HEK293 (cell line): ENCODE results near the gene SSPN.

Experiments
- CTCF ChIA-PET: fragments of 350-600 bp; formaldehyde crosslinking; extraction: SDS; loops from one replicate; lab custom pipeline; 2021; ENCODE audit warnings: antibody characterized with exemption; lab: Yijun Ruan, JAX
- POLR2A ChIA-PET: fragments of 300-600 bp; formaldehyde crosslinking; extraction: SDS; loops from one replicate; lab custom pipeline; 2020; ENCODE audit warnings: antibody characterized with exemption, inconsistent platforms; lab: Yijun Ruan, JAX
- H3K27ac ChIP-seq: fragments of 200-500 bp; sonication (Bioruptor generic); 2 replicates; pipeline ENCODE4 v1.5.1; 2014; ENCODE audit warnings: low read depth, low read length, control low read depth, inconsistent platforms; ENCODE audit errors: extremely low read depth
- H3K36me3 ChIP-seq, 2 experiments: fragments of 200-500 bp in 1 of 2; sonication (Bioruptor generic) in 1 of 2; 1 replicate in 1 of 2; 2 replicates in 1 of 2; pipeline ENCODE4 v1.5.1; 2014 to 2017; ENCODE audit warnings: inconsistent platforms in 2 of 2, low read length in 2 of 2; ENCODE audit not compliant: control insufficient read depth in 2 of 2, insufficient read depth in 1 of 2
- H3K4me1 ChIP-seq: fragments of 200-500 bp; sonication (Bioruptor generic); 2 replicates; pipeline ENCODE4 v1.5.1; 2014; ENCODE audit warnings: mild to moderate bottlenecking, low read length, inconsistent platforms; ENCODE audit not compliant: control insufficient read depth, insufficient read depth
- H3K4me3 ChIP-seq: 2 replicates; pipeline ENCODE4 v1.5.1; 2011; ENCODE audit warnings: low read depth, mild to moderate bottlenecking, control low read depth, low read length, moderate library complexity
- H3K9me3 ChIP-seq: fragments of 200-500 bp; sonication (Bioruptor generic); 2 replicates; pipeline ENCODE4 v1.5.1; 2014; ENCODE audit warnings: low read depth, low read length, inconsistent platforms; ENCODE audit not compliant: control insufficient read depth, insufficient read depth
- GLI2 ChIP-seq: fragments of 450-650 bp; formaldehyde crosslinking; IDR thresholded peaks from 2 replicates; pipeline ENCODE4; 2017; ENCODE audit warnings: missing biosample characterization, missing genetic modification characterization, low read depth, borderline replicate concordance
- GLIS1 ChIP-seq: fragments of 450-650 bp; formaldehyde crosslinking; IDR thresholded peaks from 2 replicates; pipeline ENCODE4 v1.5.1; 2016; ENCODE audit warnings: missing biosample characterization, missing genetic modification characterization
- RBAK ChIP-seq: fragments of 450-650 bp; formaldehyde crosslinking; IDR thresholded peaks from 2 replicates; pipeline ENCODE4 v1.5.1; 2016; ENCODE audit warnings: missing biosample characterization, missing genetic modification characterization
- ZBTB48 ChIP-seq: fragments of 450-650 bp; formaldehyde crosslinking; IDR thresholded peaks from 2 replicates; pipeline ENCODE4 v1.5.1; 2016; ENCODE audit warnings: missing biosample characterization, missing genetic modification characterization
- ZNF146 ChIP-seq: fragments of 450-650 bp; formaldehyde crosslinking; IDR thresholded peaks from 2 replicates; pipeline ENCODE4 v1.5.1; 2016; ENCODE audit warnings: missing biosample characterization, missing genetic modification characterization
- ZNF214 ChIP-seq: fragments of 450-650 bp; formaldehyde crosslinking; IDR thresholded peaks from 2 replicates; pipeline ENCODE4 v1.5.1; 2017; ENCODE audit warnings: missing biosample characterization, mild to moderate bottlenecking, missing genetic modification characterization, borderline replicate concordance
- ZNF280C ChIP-seq: fragments of 450-650 bp; formaldehyde crosslinking; IDR thresholded peaks from 2 replicates; pipeline ENCODE4 v1.5.1; 2016; ENCODE audit warnings: missing biosample characterization, missing genetic modification characterization
- ZNF311 ChIP-seq: fragments of 450-650 bp; formaldehyde crosslinking; IDR thresholded peaks from 2 replicates; pipeline ENCODE4 v1.5.1; 2017; ENCODE audit warnings: missing biosample characterization, missing genetic modification characterization, borderline replicate concordance
- ZNF514 ChIP-seq: fragments of 450-650 bp; formaldehyde crosslinking; IDR thresholded peaks from 2 replicates; pipeline ENCODE4 v1.5.1; 2016; ENCODE audit warnings: missing biosample characterization, missing genetic modification characterization
- ZNF530 ChIP-seq: fragments of 450-650 bp; formaldehyde crosslinking; IDR thresholded peaks from 2 replicates; pipeline ENCODE4 v1.5.1; 2016; ENCODE audit warnings: low read depth, missing biosample characterization, missing genetic modification characterization
- ZSCAN30 ChIP-seq: fragments of 450-650 bp; IDR thresholded peaks from 2 replicates; pipeline ENCODE4 v1.5.1; 2018; ENCODE audit warnings: missing biosample characterization, mild to moderate bottlenecking, missing genetic modification characterization, moderate library complexity
- ZSCAN4 ChIP-seq: fragments of 450-650 bp; formaldehyde crosslinking; IDR thresholded peaks from 2 replicates; pipeline ENCODE4 v1.5.1; 2017; ENCODE audit warnings: missing biosample characterization, missing genetic modification characterization
- ZXDB ChIP-seq: fragments of 450-650 bp; formaldehyde crosslinking; IDR thresholded peaks from 2 replicates; pipeline ENCODE4 v1.5.1; 2016; ENCODE audit warnings: missing biosample characterization, missing genetic modification characterization
- TF ChIP-seq, protein P1 (sequence below): fragments of 450-650 bp; formaldehyde crosslinking; IDR thresholded peaks from 2 replicates; pipeline ENCODE4 v1.5.1; 2016; ENCODE audit warnings: missing biosample characterization, missing genetic modification characterization, borderline replicate concordance
- TF ChIP-seq, protein P2 (sequence below): fragments of 450-650 bp; formaldehyde crosslinking; IDR thresholded peaks from 2 replicates; pipeline ENCODE4 v1.5.1; 2016; ENCODE audit warnings: missing biosample characterization, missing genetic modification characterization

Gene SSPN

GRCh38 chr12:26280869-26281268, 85.5 kb downstream of the SSPN start:
- no peaks in the 10 kb centered on the region for H3K9me3 ChIP-seq
- ChIA-PET CTCF (no interaction called here), POLR2A (no interaction called here)
- H3K4me1 ChIP-seq = peaks cover 2% of the 10 kb centered on the region; the same call in 1 of the 2 replicates
- TF ChIP-seq, protein P1, sequence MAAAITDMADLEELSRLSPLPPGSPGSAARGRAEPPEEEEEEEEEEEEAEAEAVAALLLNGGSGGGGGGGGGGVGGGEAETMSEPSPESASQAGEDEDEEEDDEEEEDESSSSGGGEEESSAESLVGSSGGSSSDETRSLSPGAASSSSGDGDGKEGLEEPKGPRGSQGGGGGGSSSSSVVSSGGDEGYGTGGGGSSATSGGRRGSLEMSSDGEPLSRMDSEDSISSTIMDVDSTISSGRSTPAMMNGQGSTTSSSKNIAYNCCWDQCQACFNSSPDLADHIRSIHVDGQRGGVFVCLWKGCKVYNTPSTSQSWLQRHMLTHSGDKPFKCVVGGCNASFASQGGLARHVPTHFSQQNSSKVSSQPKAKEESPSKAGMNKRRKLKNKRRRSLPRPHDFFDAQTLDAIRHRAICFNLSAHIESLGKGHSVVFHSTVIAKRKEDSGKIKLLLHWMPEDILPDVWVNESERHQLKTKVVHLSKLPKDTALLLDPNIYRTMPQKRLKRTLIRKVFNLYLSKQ (tag by site-specific recombination) = no peak
- no peaks in the 10 kb centered on the region for H3K36me3 ChIP-seq
- no peak overlapping the region for H3K4me3 ChIP-seq
- no peak overlapping the region for H3K27ac ChIP-seq

DNA sequence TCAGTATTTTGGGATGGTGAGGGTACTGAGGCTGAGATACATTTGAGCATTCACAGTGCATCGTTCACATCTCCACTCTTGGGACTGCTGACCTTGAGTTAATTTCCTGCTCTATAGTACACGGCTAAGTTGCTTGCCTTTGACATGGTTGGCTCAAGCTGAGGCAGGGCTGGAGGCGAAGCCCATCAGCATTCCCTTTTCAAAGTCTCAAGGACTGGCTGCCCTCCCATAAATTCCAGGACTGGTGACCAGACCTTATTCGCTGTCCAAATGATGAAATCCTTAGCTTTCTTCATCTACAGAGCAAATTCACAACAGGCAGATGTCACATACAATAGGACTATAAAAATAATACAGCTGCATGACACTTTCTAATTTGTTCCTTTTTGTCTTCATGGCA, 85.9 kb downstream of the SSPN start:
- CTCF ChIA-PET = no interaction called here
- H3K4me1 ChIP-seq = no peaks in the 10 kb centered on the region
- no peaks in the 10 kb centered on the region for H3K9me3 ChIP-seq
- POLR2A ChIA-PET = no interaction called here
- TF ChIP-seq, protein P2, sequence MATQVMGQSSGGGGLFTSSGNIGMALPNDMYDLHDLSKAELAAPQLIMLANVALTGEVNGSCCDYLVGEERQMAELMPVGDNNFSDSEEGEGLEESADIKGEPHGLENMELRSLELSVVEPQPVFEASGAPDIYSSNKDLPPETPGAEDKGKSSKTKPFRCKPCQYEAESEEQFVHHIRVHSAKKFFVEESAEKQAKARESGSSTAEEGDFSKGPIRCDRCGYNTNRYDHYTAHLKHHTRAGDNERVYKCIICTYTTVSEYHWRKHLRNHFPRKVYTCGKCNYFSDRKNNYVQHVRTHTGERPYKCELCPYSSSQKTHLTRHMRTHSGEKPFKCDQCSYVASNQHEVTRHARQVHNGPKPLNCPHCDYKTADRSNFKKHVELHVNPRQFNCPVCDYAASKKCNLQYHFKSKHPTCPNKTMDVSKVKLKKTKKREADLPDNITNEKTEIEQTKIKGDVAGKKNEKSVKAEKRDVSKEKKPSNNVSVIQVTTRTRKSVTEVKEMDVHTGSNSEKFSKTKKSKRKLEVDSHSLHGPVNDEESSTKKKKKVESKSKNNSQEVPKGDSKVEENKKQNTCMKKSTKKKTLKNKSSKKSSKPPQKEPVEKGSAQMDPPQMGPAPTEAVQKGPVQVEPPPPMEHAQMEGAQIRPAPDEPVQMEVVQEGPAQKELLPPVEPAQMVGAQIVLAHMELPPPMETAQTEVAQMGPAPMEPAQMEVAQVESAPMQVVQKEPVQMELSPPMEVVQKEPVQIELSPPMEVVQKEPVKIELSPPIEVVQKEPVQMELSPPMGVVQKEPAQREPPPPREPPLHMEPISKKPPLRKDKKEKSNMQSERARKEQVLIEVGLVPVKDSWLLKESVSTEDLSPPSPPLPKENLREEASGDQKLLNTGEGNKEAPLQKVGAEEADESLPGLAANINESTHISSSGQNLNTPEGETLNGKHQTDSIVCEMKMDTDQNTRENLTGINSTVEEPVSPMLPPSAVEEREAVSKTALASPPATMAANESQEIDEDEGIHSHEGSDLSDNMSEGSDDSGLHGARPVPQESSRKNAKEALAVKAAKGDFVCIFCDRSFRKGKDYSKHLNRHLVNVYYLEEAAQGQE (tag by site-specific recombination) = peak; percentile 34; the same call in 1 of the 2 replicates
- TF ChIP-seq ZBTB48 = no peak
- TF ChIP-seq ZNF530 (tag by site-specific recombination) = no peak
- no peak overlapping the region for H3K27ac ChIP-seq
- no peak overlapping the region for H3K4me3 ChIP-seq
- no peaks in the 10 kb centered on the region for H3K36me3 ChIP-seq

GRCh38 chr12:26282339-26282940, 87.1 kb downstream of the SSPN start:
- TF ChIP-seq ZNF214 (no peak), GLI2 (tag by site-specific recombination) (no peak), ZNF146 (no peak), GLIS1 (tag by site-specific recombination) (no peak), ZNF514 (no peak), ZNF280C (no peak), RBAK (no peak)
- ChIA-PET POLR2A (no interaction called here), CTCF (no interaction called here)
- Histone ChIP-seq H3K4me1 (no peaks in the 10 kb centered on the region), H3K27ac (no peak overlapping the region), H3K36me3 (no peaks in the 10 kb centered on the region), H3K4me3 (no peak overlapping the region), H3K9me3 (no peaks in the 10 kb centered on the region)

DNA sequence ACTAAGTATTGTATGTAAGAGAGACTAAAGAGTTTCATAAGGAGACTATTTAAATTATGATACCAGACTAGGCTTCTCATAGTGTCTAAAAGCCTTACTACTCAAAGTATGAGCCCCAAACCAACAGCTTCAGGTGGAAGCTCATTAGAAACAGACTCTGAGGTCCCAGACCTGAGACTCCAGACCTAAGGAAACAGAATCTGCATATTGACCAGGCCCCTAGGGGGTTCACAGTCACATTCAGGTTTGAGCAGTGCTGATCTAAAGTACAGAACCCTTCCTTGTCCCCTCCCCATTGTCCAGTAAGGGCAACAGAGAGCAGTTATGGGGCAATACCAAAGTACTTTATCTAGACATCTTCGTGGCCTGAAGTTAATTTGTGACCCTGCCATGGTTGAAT, 87.7 kb downstream of the SSPN start:
- no peak for TF ChIP-seq ZXDB
- TF ChIP-seq ZSCAN4 (tag by site-specific recombination) = no peak
- TF ChIP-seq ZNF514 = no peak
- TF ChIP-seq ZNF311 (tag by site-specific recombination) = no peak
- TF ChIP-seq ZSCAN30 (tag by site-specific recombination) = no peak
- ChIA-PET POLR2A (no interaction called here), CTCF (no interaction called here)
- no peaks in the 10 kb centered on the region for H3K4me1 ChIP-seq
- no peaks in the 10 kb centered on the region for H3K36me3 ChIP-seq
- H3K9me3 ChIP-seq = no peaks in the 10 kb centered on the region
- H3K27ac ChIP-seq = no peak overlapping the region
- no peak overlapping the region for H3K4me3 ChIP-seq
